Parathyroid adenoma (tissue), 2 donors: ENCODE data around the gene BSN.

ENCODE experiments used
- H2AFZ ChIP-seq: fragments of 300-600 bp; sonication (generic); one replicate; pipeline ENCODE4 v1.7.0; 2017; ENCODE audit warnings: antibody characterized with exemption, mild to moderate bottlenecking
- H3K27ac ChIP-seq: fragments of 300-600 bp; sonication (generic); one replicate; pipeline ENCODE4 v1.7.0; 2017
- H3K27me3 ChIP-seq: fragments of 300-600 bp; sonication (generic); one replicate; pipeline ENCODE4 v1.7.0; 2017; ENCODE audit warnings: low read length; ENCODE audit not compliant: control insufficient read depth, insufficient read depth
- H3K36me3 ChIP-seq: fragments of 300-600 bp; sonication (generic); one replicate; pipeline ENCODE4 v1.7.0; 2017; ENCODE audit warnings: low read length; ENCODE audit not compliant: control insufficient read depth, insufficient read depth
- H3K4me1 ChIP-seq: fragments of 300-600 bp; sonication (generic); one replicate; pipeline ENCODE4 v1.7.0; 2017; ENCODE audit warnings: control low read depth
- H3K4me2 ChIP-seq: fragments of 300-600 bp; sonication (generic); one replicate; pipeline ENCODE4 v1.7.0; 2017; ENCODE audit warnings: low read length
- H3K4me3 ChIP-seq: fragments of 300-600 bp; sonication (generic); one replicate; pipeline ENCODE4 v1.7.0; 2017; ENCODE audit warnings: low read depth, low read length
- H3K79me2 ChIP-seq: fragments of 300-600 bp; sonication (generic); one replicate; pipeline ENCODE4 v1.7.0; 2017; ENCODE audit warnings: control low read depth
- H3K9ac ChIP-seq: fragments of 300-600 bp; sonication (generic); one replicate; pipeline ENCODE4 v1.7.0; 2017; ENCODE audit warnings: mild to moderate bottlenecking
- H3K9me3 ChIP-seq: fragments of 300-600 bp; sonication (generic); one replicate; pipeline ENCODE4 v1.7.0; 2017; ENCODE audit warnings: low read length; ENCODE audit not compliant: control insufficient read depth
- CTCF ChIP-seq: fragments of 300-600 bp; sonication (generic); IDR thresholded peaks from one replicate; pipeline ENCODE4 v1.7.0; 2017; ENCODE audit warnings: antibody characterized with exemption, mild to moderate bottlenecking
- donor health status: primary hyperparathyroidism.

BSN gene

GRCh38 chr3:49714728-49715550 is 160.7 kb downstream of the BSN start:
- Histone ChIP-seq H3K9me3 (no peaks in the 10 kb centered on the region), H3K79me2 (no peaks in the 10 kb centered on the region), H3K9ac (no peak overlapping the region), H3K36me3 (no peaks in the 10 kb centered on the region), H2AFZ (no peak overlapping the region), H3K4me1 (peaks cover 13% of the 10 kb centered on the region), H3K4me2 (no peak overlapping the region), H3K4me3 (no peak overlapping the region), H3K27ac (peak overlapping the region; percentile 82), H3K27me3 (no peaks in the 10 kb centered on the region)
- TF ChIP-seq CTCF = no peak

GRCh38 chr3:49715611-49716121 is 161.4 kb downstream of the BSN start:
- no peaks in the 10 kb centered on the region for H3K36me3 ChIP-seq
- TF ChIP-seq CTCF = no peak

GRCh38 chr3:49716169-49716568 is 161.9 kb downstream of the BSN start:
- Histone ChIP-seq H3K9ac (no peak overlapping the region), H3K4me2 (no peak overlapping the region), H3K27me3 (no peaks in the 10 kb centered on the region), H3K36me3 (no peaks in the 10 kb centered on the region), H3K4me3 (no peak overlapping the region), H3K9me3 (no peaks in the 10 kb centered on the region), H3K27ac (peak overlapping the region; percentile 82), H3K79me2 (no peaks in the 10 kb centered on the region), H3K4me1 (peaks cover 13% of the 10 kb centered on the region), H2AFZ (no peak overlapping the region)
- no peak for TF ChIP-seq CTCF

More at GRCh38 chr3:49715611-49716121, 161.4 kb downstream of the BSN start:
- no peaks in the 10 kb centered on the region for H3K27me3 ChIP-seq
- no peak overlapping the region for H3K4me2 ChIP-seq
- no peaks in the 10 kb centered on the region for H3K79me2 ChIP-seq
- H3K4me3 ChIP-seq = no peak overlapping the region
- H3K27ac ChIP-seq = peak overlapping the region; percentile 82
- H2AFZ ChIP-seq = no peak overlapping the region
- peaks cover 13% of the 10 kb centered on the region for H3K4me1 ChIP-seq
- H3K9ac ChIP-seq = no peak overlapping the region
- no peaks in the 10 kb centered on the region for H3K9me3 ChIP-seq

GRCh38 chr3:49716691-49717210 is 162.5 kb downstream of the BSN start:
- no peak overlapping the region for H3K4me3 ChIP-seq
- H3K27ac ChIP-seq = no peak overlapping the region
- H3K27me3 ChIP-seq = no peaks in the 10 kb centered on the region
- H3K9ac ChIP-seq = no peak overlapping the region
- no peaks in the 10 kb centered on the region for H3K79me2 ChIP-seq
- no peak for TF ChIP-seq CTCF
- H3K4me1 ChIP-seq = peaks cover 13% of the 10 kb centered on the region
- no peaks in the 10 kb centered on the region for H3K36me3 ChIP-seq
- H2AFZ ChIP-seq = no peak overlapping the region
- no peak overlapping the region for H3K4me2 ChIP-seq
- no peaks in the 10 kb centered on the region for H3K9me3 ChIP-seq
